Lower leg skin (tissue), 3 donors: Measurements from ENCODE around the gene KRTAP9-8.

Experiments
- POLR2A ChIP-seq, 2 donors: fragments of 450-650 bp; IDR thresholded peaks; one replicate each; pipeline ENCODE4 v1.6.1; 2016 to 2017; ENCODE audit warnings: antibody characterized with exemption in 2 of 2, mild to moderate bottlenecking in 1 of 2, moderate library complexity in 1 of 2
- TF ChIP-seq, protein P1 (sequence below), 3 donors: fragments of 450-650 bp; IDR thresholded peaks; one replicate each; pipeline ENCODE4 v1.5.1; 2016; ENCODE audit warnings: antibody characterized with exemption in 3 of 3, mild to moderate bottlenecking in 3 of 3, moderate library complexity in 2 of 3

- TF ChIP-seq, protein P1, sequence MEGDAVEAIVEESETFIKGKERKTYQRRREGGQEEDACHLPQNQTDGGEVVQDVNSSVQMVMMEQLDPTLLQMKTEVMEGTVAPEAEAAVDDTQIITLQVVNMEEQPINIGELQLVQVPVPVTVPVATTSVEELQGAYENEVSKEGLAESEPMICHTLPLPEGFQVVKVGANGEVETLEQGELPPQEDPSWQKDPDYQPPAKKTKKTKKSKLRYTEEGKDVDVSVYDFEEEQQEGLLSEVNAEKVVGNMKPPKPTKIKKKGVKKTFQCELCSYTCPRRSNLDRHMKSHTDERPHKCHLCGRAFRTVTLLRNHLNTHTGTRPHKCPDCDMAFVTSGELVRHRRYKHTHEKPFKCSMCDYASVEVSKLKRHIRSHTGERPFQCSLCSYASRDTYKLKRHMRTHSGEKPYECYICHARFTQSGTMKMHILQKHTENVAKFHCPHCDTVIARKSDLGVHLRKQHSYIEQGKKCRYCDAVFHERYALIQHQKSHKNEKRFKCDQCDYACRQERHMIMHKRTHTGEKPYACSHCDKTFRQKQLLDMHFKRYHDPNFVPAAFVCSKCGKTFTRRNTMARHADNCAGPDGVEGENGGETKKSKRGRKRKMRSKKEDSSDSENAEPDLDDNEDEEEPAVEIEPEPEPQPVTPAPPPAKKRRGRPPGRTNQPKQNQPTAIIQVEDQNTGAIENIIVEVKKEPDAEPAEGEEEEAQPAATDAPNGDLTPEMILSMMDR (IDR thresholded peaks at IDR 0.05), result no peak
- no peak for TF ChIP-seq POLR2A (IDR thresholded peaks at IDR 0.05)
Measured at GRCh38 chr17:41211845-41212466, 25.8 kb upstream of the KRTAP9-8 start.
